Smooth muscle cell of bladder (primary cell): Measurements from ENCODE around the gene EXOSC10. TPM values are rescaled to one million over a fixed set of nuclear protein-coding genes. Genes with fewer than 3 reads are reported as not detected.

Source experiments
- total RNA-seq: library from RNA; depleted of rRNA; stranded (reverse); fragments of >200 nt; gene quantifications from 2 replicates; pipeline ENCODE4 v1.2.3, GENCODE V29; 2014

Gene EXOSC10
- 24.0 and 26.6 TPM in 2 replicates for total RNA-seq

GRCh38 chr1:11099310-11100148 lies at the start of gene EXOSC10:
TSS of gene EXOSC10 (minus strand) at chr1:11099869. CDS start at chr1:11099831, 38 bp downstream.

GRCh38 chr1:11059968-11060830 lies 39.5 kb downstream of the EXOSC10 start, which contains the start of gene SRM:
TSS of gene SRM (minus strand) at chr1:11060018. CDS start at chr1:11059943, 75 bp downstream.

GRCh38 chr1:11046625-11047365 lies 52.9 kb downstream of the EXOSC10 start, which contains the start of gene MASP2:
TSS of gene MASP2 (minus strand) at chr1:11047239. CDS start at chr1:11047207, 32 bp downstream.

Other genes starting within 250 kb of the EXOSC10 start
- 52.6 and 59.4 TPM in 2 replicates for gene TARDBP, start 87.2 kb downstream of the EXOSC10 start, total RNA-seq
- gene MASP2, start 52.6 kb downstream of the EXOSC10 start, total RNA-seq, result not detected in 2 replicates
- gene SRM, start 39.9 kb downstream of the EXOSC10 start, total RNA-seq, result 8.8 and 12.8 TPM in 2 replicates
- gene ANGPTL7, start 89.5 kb upstream of the EXOSC10 start, total RNA-seq, result 0.09 and 0.28 TPM in 2 replicates
- gene MTOR, start 162.7 kb upstream of the EXOSC10 start, total RNA-seq, result 31.4 and 36.4 TPM in 2 replicates
- gene UBIAD1, start 173.3 kb upstream of the EXOSC10 start, total RNA-seq, result 4.6 and 5.5 TPM in 2 replicates